HEK293 (cell line): ENCODE results near the gene MYO1B.

Experiments
- CTCF ChIA-PET: fragments of 350-600 bp; formaldehyde crosslinking; extraction: SDS; loops from one replicate; lab custom pipeline; 2021; ENCODE audit warnings: antibody characterized with exemption; lab: Yijun Ruan, JAX
- POLR2A ChIA-PET: fragments of 300-600 bp; formaldehyde crosslinking; extraction: SDS; loops from one replicate; lab custom pipeline; 2020; ENCODE audit warnings: antibody characterized with exemption, inconsistent platforms; lab: Yijun Ruan, JAX
- H3K27ac ChIP-seq: fragments of 200-500 bp; sonication (Bioruptor generic); 2 replicates; pipeline ENCODE4 v1.5.1; 2014; ENCODE audit warnings: low read depth, low read length, control low read depth, inconsistent platforms; ENCODE audit errors: extremely low read depth
- H3K36me3 ChIP-seq, 2 experiments: fragments of 200-500 bp in 1 of 2; sonication (Bioruptor generic) in 1 of 2; 1 replicate in 1 of 2; 2 replicates in 1 of 2; pipeline ENCODE4 v1.5.1; 2014 to 2017; ENCODE audit warnings: inconsistent platforms in 2 of 2, low read length in 2 of 2; ENCODE audit not compliant: control insufficient read depth in 2 of 2, insufficient read depth in 1 of 2
- H3K4me1 ChIP-seq: fragments of 200-500 bp; sonication (Bioruptor generic); 2 replicates; pipeline ENCODE4 v1.5.1; 2014; ENCODE audit warnings: mild to moderate bottlenecking, low read length, inconsistent platforms; ENCODE audit not compliant: control insufficient read depth, insufficient read depth
- H3K4me3 ChIP-seq: 2 replicates; pipeline ENCODE4 v1.5.1; 2011; ENCODE audit warnings: low read depth, mild to moderate bottlenecking, control low read depth, low read length, moderate library complexity
- H3K9me3 ChIP-seq: fragments of 200-500 bp; sonication (Bioruptor generic); 2 replicates; pipeline ENCODE4 v1.5.1; 2014; ENCODE audit warnings: low read depth, low read length, inconsistent platforms; ENCODE audit not compliant: control insufficient read depth, insufficient read depth
- GLI4 ChIP-seq: fragments of 450-650 bp; formaldehyde crosslinking; IDR thresholded peaks from 2 replicates; pipeline ENCODE4 v1.5.1; 2016; ENCODE audit warnings: missing biosample characterization, missing genetic modification characterization
- PRDM1 ChIP-seq: fragments of 450-650 bp; formaldehyde crosslinking; IDR thresholded peaks from 2 replicates; pipeline ENCODE4; 2016; ENCODE audit warnings: missing biosample characterization, missing genetic modification characterization
- TSHZ1 ChIP-seq: fragments of 450-650 bp; formaldehyde crosslinking; IDR thresholded peaks from 2 replicates; pipeline ENCODE4 v1.5.1; 2016; ENCODE audit warnings: missing biosample characterization, missing genetic modification characterization, borderline replicate concordance
- ZBTB1 ChIP-seq: fragments of 450-650 bp; formaldehyde crosslinking; IDR thresholded peaks from 2 replicates; pipeline ENCODE4 v1.5.1; 2016; ENCODE audit warnings: missing biosample characterization, missing genetic modification characterization
- ZBTB20 ChIP-seq: fragments of 450-650 bp; formaldehyde crosslinking; IDR thresholded peaks from 2 replicates; pipeline ENCODE4 v1.5.1; 2016; ENCODE audit warnings: missing biosample characterization, missing genetic modification characterization
- ZNF350 ChIP-seq: fragments of 450-650 bp; formaldehyde crosslinking; IDR thresholded peaks from 2 replicates; pipeline ENCODE4 v1.5.0; 2017; ENCODE audit warnings: missing biosample characterization, mild to moderate bottlenecking, missing genetic modification characterization
- ZNF398 ChIP-seq: fragments of 450-650 bp; formaldehyde crosslinking; IDR thresholded peaks from 2 replicates; pipeline ENCODE4 v1.5.1; 2017; ENCODE audit warnings: missing biosample characterization, missing genetic modification characterization
- ZNF433 ChIP-seq: fragments of 450-650 bp; formaldehyde crosslinking; IDR thresholded peaks from 2 replicates; pipeline ENCODE4 v1.5.1; 2016; ENCODE audit warnings: missing biosample characterization, missing genetic modification characterization, low read depth
- ZNF501 ChIP-seq: fragments of 450-650 bp; formaldehyde crosslinking; IDR thresholded peaks from 2 replicates; pipeline ENCODE4 v1.5.1; 2016; ENCODE audit warnings: missing biosample characterization, missing genetic modification characterization
- ZNF514 ChIP-seq: fragments of 450-650 bp; formaldehyde crosslinking; IDR thresholded peaks from 2 replicates; pipeline ENCODE4 v1.5.1; 2016; ENCODE audit warnings: missing biosample characterization, missing genetic modification characterization
- ZNF555 ChIP-seq: fragments of 450-650 bp; formaldehyde crosslinking; conservative IDR thresholded peaks from 2 replicates; pipeline ENCODE4 v1.5.1; 2017; ENCODE audit warnings: missing biosample characterization, mild to moderate bottlenecking, missing genetic modification characterization, inconsistent platforms
- ZNF843 ChIP-seq: fragments of 450-650 bp; formaldehyde crosslinking; IDR thresholded peaks from 2 replicates; pipeline ENCODE4 v1.5.1; 2016; ENCODE audit warnings: missing biosample characterization, missing genetic modification characterization
- ZSCAN18 ChIP-seq: fragments of 450-650 bp; formaldehyde crosslinking; IDR thresholded peaks from 2 replicates; pipeline ENCODE4 v1.5.1; 2016; ENCODE audit warnings: missing biosample characterization, missing genetic modification characterization
- ZSCAN5A ChIP-seq: fragments of 450-650 bp; formaldehyde crosslinking; IDR thresholded peaks from 2 replicates; pipeline ENCODE4 v1.5.1; 2016; ENCODE audit warnings: missing biosample characterization, missing genetic modification characterization

The MYO1B gene

GRCh38 chr2:191404568-191404991 is 159.4 kb downstream of the MYO1B start:
- Histone ChIP-seq H3K36me3 (peaks cover 8 to 45% of the 10 kb centered on the region in 2 experiments; a peak in 2 of 3 replicates), H3K9me3 (no peaks in the 10 kb centered on the region), H3K27ac (no peak overlapping the region)
- POLR2A ChIA-PET, result no interaction called here
- TF ChIP-seq ZNF501 (tag by site-specific recombination) (no peak), ZNF843 (tag by site-specific recombination) (no peak), ZNF398 (no peak), ZSCAN5A (tag by site-specific recombination) (no peak), PRDM1 (tag by site-specific recombination) (no peak), ZBTB20 (tag by site-specific recombination) (no peak), ZBTB1 (tag by site-specific recombination) (no peak), ZNF555 (tag by site-specific recombination) (no peak), GLI4 (tag by site-specific recombination) (no peak)
- TF ChIP-seq, all 188 proteins: peak for 0
- Histone ChIP-seq H3K4me3 (no peak overlapping the region), H3K4me1 (no peaks in the 10 kb centered on the region)
- CTCF ChIA-PET, result interaction anchor here (0.7 kb wide), 2 partner anchors 49 to 214 kb away, joined by 3 to 4 read pairs; no protein-coding TSS in a partner anchor

- ChIA-PET POLR2A (no interaction called here), CTCF (interaction anchor here (0.6 to 1.0 kb wide), 2 partner anchors 9 to 1205 kb away, joined by 3 to 4 read pairs; no protein-coding TSS in a partner anchor)
- peaks cover 8 to 45% of the 10 kb centered on the region in 2 experiments; a peak in 2 of 3 replicates for H3K36me3 ChIP-seq
- no peaks in the 10 kb centered on the region for H3K9me3 ChIP-seq
- H3K27ac ChIP-seq, result no peak overlapping the region
- H3K4me3 ChIP-seq, result no peak overlapping the region
- H3K4me1 ChIP-seq, result no peaks in the 10 kb centered on the region
- TF ChIP-seq ZNF514 (tag by site-specific recombination), result no peak
- TF ChIP-seq ZNF433 (tag by site-specific recombination), result no peak
- TF ChIP-seq ZSCAN18 (tag by site-specific recombination), result no peak
- TF ChIP-seq TSHZ1 (tag by site-specific recombination), result no peak
- TF ChIP-seq ZNF350 (tag by site-specific recombination), result no peak
Observed at GRCh38 chr2:191405546-191405945, 160.3 kb downstream of the MYO1B start.
